ENCODE measurements around the gene NHS. TPM values are rescaled to one million over a fixed set of nuclear protein-coding genes. Genes with fewer than 3 reads are reported as not detected.

NHS gene
- total RNA-seq, 1 experiment from 2014 or later = 5.7 TPM

- ChIA-PET POLR2A (no interaction called here), RAD21 (ENCODE audit: low non-redundant PET in 1 of 2, low total read pairs in 2 of 2, uncharacterized antibody in 2 of 2, unreplicated experiment in 2 of 2) (no interaction called here)
- H3K4me3 ChIP-seq (replicated peaks in 1 of 2; ENCODE audit: low read depth in 1 of 2, low read length in 2 of 2) = no peak overlapping the region
Measured at GRCh38 chrX:17473021-17473420, 98.0 kb downstream of the NHS start.

More at GRCh38 chrX:17473021-17473420, 98.0 kb downstream of the NHS start:
- no peak overlapping the region for H3K9ac ChIP-seq (ENCODE audit: low read length)
- H2AFZ ChIP-seq (ENCODE audit: low read depth, low read length, poor library complexity, severe bottlenecking) = no peak overlapping the region
- H3K9me3 ChIP-seq (ENCODE audit: control insufficient read depth in 1 of 2, insufficient read depth in 1 of 2, low read depth in 1 of 2, low read length in 2 of 2) = no peaks in the 10 kb centered on the region
- no TSS peak for BruUV-seq (replicated peaks)
- TF ChIP-seq EZH2phosphoT487 (IDR thresholded peaks at IDR 0.05; ENCODE audit: borderline replicate concordance) (no peak), SIN3A (IDR thresholded peaks at IDR 0.05; ENCODE audit: low read depth) (no peak), EZH2 (IDR thresholded peaks at IDR 0.05) (no peak), ELF1 (IDR thresholded peaks at IDR 0.05; ENCODE audit: borderline replicate concordance, low read depth) (no peak), REST (IDR thresholded peaks at IDR 0.05; ENCODE audit: low read depth) (no peak), ZFX (IDR thresholded peaks at IDR 0.05) (no peak), POLR2AphosphoS5 (IDR thresholded peaks at IDR 0.05; ENCODE audit: low read depth, low read length) (no peak), FOSL1 (IDR thresholded peaks at IDR 0.05; ENCODE audit: low read depth) (no peak), RAD21 (IDR thresholded peaks at IDR 0.05; ENCODE audit: low read depth) (no peak), ZBTB33 (IDR thresholded peaks at IDR 0.05; ENCODE audit: extremely low read depth, insufficient replicate concordance, low read length) (no peak), JUND (IDR thresholded peaks at IDR 0.05) (no peak), MAX (IDR thresholded peaks at IDR 0.05) (no peak), SRF (IDR thresholded peaks at IDR 0.05; ENCODE audit: low read depth) (no peak), TCF7L2 (IDR thresholded peaks at IDR 0.05; ENCODE audit: borderline replicate concordance, extremely low read depth, insufficient read depth, insufficient read length) (no peak)
- intact Hi-C loops (cut with micrococcal nuclease) = no loop called here
- DNase-seq (ENCODE audit: low read depth, low spot score) (no peak), ATAC-seq (no peak)
- H4K20me1 ChIP-seq (ENCODE audit: insufficient read depth) = no peaks in the 10 kb centered on the region
- no peak overlapping the region for H3K27ac ChIP-seq (ENCODE audit: low read depth, low read length)
- CTCF ChIA-PET = no interaction called here
- no peaks in the 10 kb centered on the region for H3K27me3 ChIP-seq (ENCODE audit: insufficient read depth, low read length)
- H3K36me3 ChIP-seq (ENCODE audit: control insufficient read depth in 1 of 2, insufficient read depth in 2 of 2, low read length in 2 of 2) = no peaks in the 10 kb centered on the region
- H3K9me2 ChIP-seq (ENCODE audit: insufficient read depth) = no peaks in the 10 kb centered on the region
- H3K4me2 ChIP-seq (ENCODE audit: low read length) = no peak overlapping the region
- H3K4me1 ChIP-seq (ENCODE audit: control insufficient read depth in 1 of 2, insufficient read depth in 2 of 2, low read length in 2 of 2) = no peaks in the 10 kb centered on the region; a peak in 2 of 4 replicates
- no peaks in the 10 kb centered on the region for H3K79me2 ChIP-seq (ENCODE audit: insufficient read depth, low read length)
